ENCODE data around the gene SFI1.
"Not testable (repeated sequence)": the region's sequence is repeated elsewhere in the genome, so short reads cannot be mapped to it uniquely, and the experiment has no call there.

The SFI1 gene

DNA sequence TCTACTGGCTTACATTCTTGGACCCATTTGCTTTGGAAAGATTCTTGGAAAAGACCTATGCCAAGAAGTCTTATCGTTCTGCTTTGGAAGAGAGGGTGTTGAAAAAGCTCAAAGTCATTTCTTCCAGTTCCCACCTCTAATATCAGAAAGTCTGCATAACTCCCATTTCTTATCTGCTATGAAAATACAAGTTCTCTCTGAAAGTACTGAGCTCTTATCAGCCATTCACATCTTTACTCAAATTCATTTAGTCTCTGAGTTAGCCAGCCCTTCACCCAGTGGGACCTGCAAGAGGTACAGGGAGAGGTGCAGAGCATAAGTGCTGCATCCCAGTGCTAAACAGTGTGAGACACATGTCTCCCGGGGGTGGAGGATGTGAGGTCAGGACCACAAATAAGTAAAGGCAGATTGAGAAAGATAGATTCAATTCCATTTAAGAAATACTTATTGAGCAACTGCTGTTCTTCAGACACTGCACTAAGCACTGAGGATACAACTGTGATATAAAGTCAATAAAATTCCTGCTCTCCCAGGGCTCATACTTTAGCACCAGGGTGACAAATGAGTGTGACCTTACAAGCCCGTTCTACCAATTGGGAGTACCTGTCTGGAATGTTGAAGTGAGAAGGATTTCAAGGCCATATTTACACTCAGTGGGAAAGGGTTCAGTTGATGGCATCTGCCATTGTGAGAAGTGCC, 89.0 kb downstream of the SFI1 start:
- no peaks in the 10 kb centered on the region for H3K4me1 ChIP-seq (ENCODE audit: insufficient read depth, low read length)
- H3K9ac ChIP-seq (ENCODE audit: low read depth, low read length) = no peak overlapping the region
- no peak overlapping the region for H2AFZ ChIP-seq (ENCODE audit: low read depth, low read length)
- H3K4me3 ChIP-seq (ENCODE audit: low read depth in 1 of 2, low read length in 2 of 2) = no peak overlapping the region
- H3K9me3 ChIP-seq (ENCODE audit: insufficient read depth, low read length, severe bottlenecking) = no peaks in the 10 kb centered on the region
- H3K27ac ChIP-seq (ENCODE audit: low read length) = no peak overlapping the region
- H4K20me1 ChIP-seq (ENCODE audit: insufficient read depth, low read length) = no peaks in the 10 kb centered on the region
- DNase-seq (no peak), ATAC-seq (ENCODE audit: insufficient read depth, low read depth) (no peak)
- H3K36me3 ChIP-seq (ENCODE audit: insufficient read depth, low read length) = peaks cover 64% of the 10 kb centered on the region
- H3K79me2 ChIP-seq (ENCODE audit: insufficient read depth, low read length) = no peaks in the 10 kb centered on the region
- no peak overlapping the region for H3K4me2 ChIP-seq (ENCODE audit: insufficient read depth, low read length)
- no peak for TF ChIP-seq EZH2 (IDR thresholded peaks at IDR 0.05; ENCODE audit: borderline replicate concordance, low read depth, low read length, severe bottlenecking)
- TF ChIP-seq, protein P1, sequence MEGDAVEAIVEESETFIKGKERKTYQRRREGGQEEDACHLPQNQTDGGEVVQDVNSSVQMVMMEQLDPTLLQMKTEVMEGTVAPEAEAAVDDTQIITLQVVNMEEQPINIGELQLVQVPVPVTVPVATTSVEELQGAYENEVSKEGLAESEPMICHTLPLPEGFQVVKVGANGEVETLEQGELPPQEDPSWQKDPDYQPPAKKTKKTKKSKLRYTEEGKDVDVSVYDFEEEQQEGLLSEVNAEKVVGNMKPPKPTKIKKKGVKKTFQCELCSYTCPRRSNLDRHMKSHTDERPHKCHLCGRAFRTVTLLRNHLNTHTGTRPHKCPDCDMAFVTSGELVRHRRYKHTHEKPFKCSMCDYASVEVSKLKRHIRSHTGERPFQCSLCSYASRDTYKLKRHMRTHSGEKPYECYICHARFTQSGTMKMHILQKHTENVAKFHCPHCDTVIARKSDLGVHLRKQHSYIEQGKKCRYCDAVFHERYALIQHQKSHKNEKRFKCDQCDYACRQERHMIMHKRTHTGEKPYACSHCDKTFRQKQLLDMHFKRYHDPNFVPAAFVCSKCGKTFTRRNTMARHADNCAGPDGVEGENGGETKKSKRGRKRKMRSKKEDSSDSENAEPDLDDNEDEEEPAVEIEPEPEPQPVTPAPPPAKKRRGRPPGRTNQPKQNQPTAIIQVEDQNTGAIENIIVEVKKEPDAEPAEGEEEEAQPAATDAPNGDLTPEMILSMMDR (IDR thresholded peaks at IDR 0.05; ENCODE audit: borderline replicate concordance, extremely low read depth, low read length, poor library complexity, severe bottlenecking) = no peak
- no peaks in the 10 kb centered on the region for H3K27me3 ChIP-seq (ENCODE audit: insufficient read depth, low read length, poor library complexity)

DNA sequence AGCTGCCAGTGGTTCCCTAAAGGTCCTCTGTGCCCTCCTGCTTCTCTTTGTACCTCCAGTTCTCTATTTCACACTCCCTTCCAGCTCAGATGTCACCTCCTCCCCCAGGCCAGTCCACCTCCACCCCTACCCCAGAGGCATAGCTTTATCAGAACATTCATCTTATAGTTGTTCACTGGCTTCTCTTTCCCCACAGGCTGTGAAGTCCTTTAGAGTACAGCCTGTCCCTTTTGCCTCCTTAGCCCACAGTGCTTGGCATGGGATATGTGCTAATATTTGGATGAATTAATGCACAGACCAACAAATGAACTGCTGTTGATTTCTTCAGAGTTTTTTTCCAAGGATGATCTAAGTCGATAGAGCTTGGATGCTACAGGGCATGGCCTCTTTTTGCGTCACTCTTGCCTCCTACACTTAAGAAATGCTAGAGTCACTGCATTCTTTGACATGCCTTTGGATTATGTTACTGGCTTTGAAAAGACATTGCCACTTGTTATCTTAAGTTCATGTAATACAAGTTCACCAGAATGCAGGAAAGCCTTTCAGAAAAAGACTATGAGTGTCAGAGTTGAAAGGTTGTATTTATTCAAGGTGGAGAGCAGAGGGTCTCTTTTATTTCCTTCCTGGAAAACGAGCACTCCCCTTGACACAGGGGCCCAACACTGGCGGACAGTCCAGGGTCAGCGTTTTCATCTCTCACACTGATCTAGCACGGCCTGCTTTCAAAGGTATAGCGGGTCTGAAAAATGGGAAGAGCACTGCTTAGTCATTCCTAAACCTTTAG, 90.0 kb downstream of the SFI1 start:
- TF ChIP-seq EZH2 (IDR thresholded peaks at IDR 0.05; ENCODE audit: borderline replicate concordance, low read depth, low read length, severe bottlenecking) = no peak
- TF ChIP-seq, protein P1 (IDR thresholded peaks at IDR 0.05; ENCODE audit: borderline replicate concordance, extremely low read depth, low read length, poor library complexity, severe bottlenecking) = no peak
- H3K4me2 ChIP-seq (ENCODE audit: insufficient read depth, low read length) = no peak overlapping the region
- ATAC-seq (ENCODE audit: insufficient read depth, low read depth) (no peak), DNase-seq (no peak)
- H3K36me3 ChIP-seq (ENCODE audit: insufficient read depth, low read length) = peaks cover 59% of the 10 kb centered on the region
- no peak overlapping the region for H3K4me3 ChIP-seq (ENCODE audit: low read depth in 1 of 2, low read length in 2 of 2)
- no peaks in the 10 kb centered on the region for H4K20me1 ChIP-seq (ENCODE audit: insufficient read depth, low read length)
- H2AFZ ChIP-seq (ENCODE audit: low read depth, low read length) = no peak overlapping the region
- no peaks in the 10 kb centered on the region for H3K9me3 ChIP-seq (ENCODE audit: insufficient read depth, low read length, severe bottlenecking)
- H3K79me2 ChIP-seq (ENCODE audit: insufficient read depth, low read length) = no peaks in the 10 kb centered on the region
- no peaks in the 10 kb centered on the region for H3K27me3 ChIP-seq (ENCODE audit: insufficient read depth, low read length, poor library complexity)
- no peaks in the 10 kb centered on the region for H3K4me1 ChIP-seq (ENCODE audit: insufficient read depth, low read length)
- no peak overlapping the region for H3K9ac ChIP-seq (ENCODE audit: low read depth, low read length)
- no peak overlapping the region for H3K27ac ChIP-seq (ENCODE audit: low read length)

DNA sequence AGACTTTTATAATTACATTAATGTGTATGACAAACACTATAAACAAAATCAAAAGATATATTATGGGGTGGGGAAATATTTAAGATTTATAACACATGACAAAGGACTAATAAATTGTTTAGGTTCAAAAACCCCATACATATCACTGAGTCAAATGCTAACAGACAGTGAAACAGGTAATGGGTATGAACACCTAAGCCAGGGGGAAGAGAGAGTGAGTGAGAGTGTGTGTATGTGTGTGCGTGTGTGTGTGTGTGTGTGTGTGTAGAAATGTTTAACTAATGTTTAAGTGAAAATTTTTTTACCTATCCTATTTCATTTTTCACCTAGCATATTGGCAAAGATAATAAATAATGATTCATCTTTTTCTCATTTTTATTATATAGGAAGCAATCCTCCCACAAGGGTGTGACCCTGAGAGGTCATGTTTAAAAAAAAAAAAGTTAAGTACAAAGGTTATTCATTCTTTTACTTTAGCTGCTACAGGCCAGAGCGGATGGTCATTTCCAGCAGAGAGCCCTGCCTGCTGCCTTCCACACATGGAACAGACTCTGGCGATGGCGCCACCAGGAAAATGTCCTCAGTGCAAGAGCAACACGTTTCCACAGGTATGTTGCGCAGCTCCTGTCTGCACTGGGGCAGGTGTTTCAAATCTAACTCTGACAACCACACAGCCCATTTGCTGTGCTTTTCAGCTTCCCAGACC, 92.8 kb downstream of the SFI1 start:
- H3K4me1 ChIP-seq (ENCODE audit: insufficient read depth, low read length) = no peaks in the 10 kb centered on the region
- H3K9ac ChIP-seq (ENCODE audit: low read depth, low read length) = no peak overlapping the region
- H3K4me2 ChIP-seq (ENCODE audit: insufficient read depth, low read length) = no peak overlapping the region
- no peak for TF ChIP-seq EZH2 (IDR thresholded peaks at IDR 0.05; ENCODE audit: borderline replicate concordance, low read depth, low read length, severe bottlenecking)
- TF ChIP-seq, protein P1 (IDR thresholded peaks at IDR 0.05; ENCODE audit: borderline replicate concordance, extremely low read depth, low read length, poor library complexity, severe bottlenecking) = no peak
- peaks cover 52% of the 10 kb centered on the region for H3K36me3 ChIP-seq (ENCODE audit: insufficient read depth, low read length)
- no peaks in the 10 kb centered on the region for H3K9me3 ChIP-seq (ENCODE audit: insufficient read depth, low read length, severe bottlenecking)
- H3K27me3 ChIP-seq (ENCODE audit: insufficient read depth, low read length, poor library complexity) = no peaks in the 10 kb centered on the region
- H3K79me2 ChIP-seq (ENCODE audit: insufficient read depth, low read length) = no peaks in the 10 kb centered on the region
- H4K20me1 ChIP-seq (ENCODE audit: insufficient read depth, low read length) = no peaks in the 10 kb centered on the region
- ATAC-seq (ENCODE audit: insufficient read depth, low read depth) (no peak), DNase-seq (no peak)
- H2AFZ ChIP-seq (ENCODE audit: low read depth, low read length) = no peak overlapping the region
- no peak overlapping the region for H3K27ac ChIP-seq (ENCODE audit: low read length)
- H3K4me3 ChIP-seq (ENCODE audit: low read depth in 1 of 2, low read length in 2 of 2) = no peak overlapping the region

DNA sequence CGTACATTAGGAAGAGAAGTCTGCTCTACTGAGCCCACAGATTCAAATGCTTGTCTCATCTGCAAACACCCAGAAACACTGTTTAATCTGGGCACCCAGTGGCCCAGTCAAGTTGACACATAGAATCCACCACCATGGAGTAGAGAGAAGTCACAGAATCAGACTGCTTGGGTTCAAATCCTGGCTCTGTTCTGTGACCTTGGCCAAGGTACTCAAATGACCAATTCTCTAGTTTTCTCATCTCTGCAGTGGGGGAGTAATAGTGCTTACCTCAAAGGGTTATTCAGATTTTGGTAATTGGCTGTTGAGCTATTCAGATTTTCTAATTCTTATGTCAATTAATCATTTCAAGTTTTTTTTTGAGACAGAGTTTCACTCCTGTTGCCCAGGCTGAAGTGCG, 93.8 kb downstream of the SFI1 start:
- not testable (repeated sequence) for H3K4me1 ChIP-seq (ENCODE audit: insufficient read depth, low read length); H3K9me3 ChIP-seq (ENCODE audit: insufficient read depth, low read length, severe bottlenecking); H3K79me2 ChIP-seq (ENCODE audit: insufficient read depth, low read length); ATAC-seq (ENCODE audit: insufficient read depth, low read depth); H3K9ac ChIP-seq (ENCODE audit: low read depth, low read length); H3K4me3 ChIP-seq (ENCODE audit: low read depth in 1 of 2, low read length in 2 of 2); H3K27me3 ChIP-seq (ENCODE audit: insufficient read depth, low read length, poor library complexity); H3K27ac ChIP-seq (ENCODE audit: low read length); H4K20me1 ChIP-seq (ENCODE audit: insufficient read depth, low read length); H2AFZ ChIP-seq (ENCODE audit: low read depth, low read length); DNase-seq; H3K4me2 ChIP-seq (ENCODE audit: insufficient read depth, low read length)
- peaks cover 41% of the 10 kb centered on the region for H3K36me3 ChIP-seq (ENCODE audit: insufficient read depth, low read length)

All from DND-41 (cell line).